Nephron progenitor cell (in vitro differentiated cells): ENCODE results near the gene ZNF839.

ENCODE experiments used
- DNase-seq: peaks from one replicate; pipeline ENCODE4 v3.0.0; 2021
- H3K27ac Mint-ChIP-seq: 2 replicates; pipeline ENCODE4 v1.8.0; 2021; ENCODE audit warnings: mild to moderate bottlenecking, moderate library complexity, mixed read lengths
- H3K27me3 Mint-ChIP-seq: 2 replicates; pipeline ENCODE4 v1.8.0; 2021; ENCODE audit warnings: mild to moderate bottlenecking, low read depth, mixed read lengths; ENCODE audit not compliant: poor library complexity
- H3K36me3 Mint-ChIP-seq: 2 replicates; pipeline ENCODE4 v1.8.0; 2021; ENCODE audit warnings: low read depth, mixed read lengths
- H3K4me1 Mint-ChIP-seq: 2 replicates; pipeline ENCODE4 v1.8.0; 2021; ENCODE audit warnings: mixed read lengths
- H3K4me3 Mint-ChIP-seq: 2 replicates; pipeline ENCODE4 v1.8.0; 2021; ENCODE audit warnings: mild to moderate bottlenecking, moderate library complexity, mixed read lengths
- H3K9me3 Mint-ChIP-seq: 2 replicates; pipeline ENCODE4 v1.8.0; 2021; ENCODE audit warnings: mild to moderate bottlenecking, moderate library complexity, mixed read lengths
- CTCF ChIP-seq: fragments of 200-600 bp; sonication (generic); IDR thresholded peaks from 2 replicates; pipeline ENCODE4 v1.5.0; 2021; ENCODE audit warnings: antibody characterized with exemption

Gene ZNF839

DNA sequence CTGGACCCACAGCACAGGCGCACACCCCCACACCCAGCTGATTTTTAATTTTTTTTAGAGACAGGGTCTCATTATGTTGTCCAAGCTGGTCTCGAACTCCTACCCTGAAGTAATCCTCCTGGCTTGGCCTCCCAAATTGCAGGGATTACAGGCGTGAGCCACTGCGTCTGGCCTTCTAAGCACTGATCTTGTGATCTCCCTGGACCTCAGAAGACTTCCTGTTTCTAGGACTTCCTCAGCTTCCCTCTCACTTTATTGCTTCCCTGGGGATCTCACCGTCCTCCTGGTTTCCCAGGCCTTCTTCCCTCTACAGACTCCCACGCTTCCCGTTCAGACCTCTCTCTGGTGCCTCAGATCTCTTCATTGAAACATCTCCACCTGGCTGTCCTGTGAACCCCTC lies 13.8 kb downstream of the ZNF839 start:
- DNase-seq, result no peak
- Mint-ChIP-seq H3K4me3 (no peak overlapping the region), H3K27me3 (no peaks in the 10 kb centered on the region), H3K9me3 (no peaks in the 10 kb centered on the region), H3K4me1 (peaks cover 5% of the 10 kb centered on the region), H3K27ac (no peak overlapping the region), H3K36me3 (peaks cover 61% of the 10 kb centered on the region)
- no peak for TF ChIP-seq CTCF

DNA sequence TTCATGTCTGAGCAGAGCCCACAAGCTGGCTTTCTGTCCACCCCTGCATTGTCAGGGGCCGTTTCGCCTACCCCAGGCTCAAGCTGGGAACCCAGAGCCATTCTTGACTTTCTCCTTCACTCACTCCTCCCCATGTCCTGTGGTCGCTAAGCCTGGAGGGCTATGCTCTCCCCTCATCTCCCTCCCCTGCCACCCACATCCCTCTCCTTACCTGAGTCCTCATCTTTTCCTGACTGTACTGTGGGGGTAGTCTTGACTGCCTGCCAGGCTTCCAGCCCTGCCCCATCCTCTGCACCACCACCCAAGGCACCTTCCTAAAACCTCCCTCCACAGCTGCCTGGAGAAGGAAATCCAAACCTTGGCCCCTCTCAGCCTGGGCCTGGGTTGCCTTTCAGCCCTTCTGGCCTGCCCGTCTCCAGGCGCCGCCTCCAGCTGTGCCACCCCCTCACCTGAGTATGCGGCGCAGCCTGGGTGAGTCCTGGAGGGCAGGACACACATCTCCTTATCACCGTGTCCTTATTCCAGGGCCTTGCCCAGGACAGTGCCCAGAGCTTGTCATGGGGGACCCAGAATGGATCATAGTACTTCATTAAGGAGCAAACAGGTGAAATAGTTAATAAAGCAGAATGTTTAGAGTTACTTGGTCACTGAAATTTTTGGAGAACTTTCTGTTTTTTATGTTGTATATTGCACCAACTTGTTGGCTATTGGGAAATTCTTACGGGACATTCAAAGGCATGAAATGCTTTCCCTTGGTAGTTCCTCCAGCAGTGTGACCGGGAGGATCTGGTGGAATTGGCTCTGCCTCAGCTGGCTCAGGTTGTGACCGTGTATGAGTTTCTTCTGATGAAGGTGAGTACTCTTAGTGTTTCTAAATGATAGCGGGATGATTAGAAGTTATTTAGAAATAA lies 14.5 kb downstream of the ZNF839 start:
- no peaks in the 10 kb centered on the region for H3K27me3 Mint-ChIP-seq
- TF ChIP-seq CTCF, result no peak
- no peak overlapping the region for H3K4me3 Mint-ChIP-seq
- no peak for DNase-seq
- H3K4me1 Mint-ChIP-seq, result peaks cover 5% of the 10 kb centered on the region
- H3K9me3 Mint-ChIP-seq, result no peaks in the 10 kb centered on the region
- no peak overlapping the region for H3K27ac Mint-ChIP-seq
- peaks cover 62% of the 10 kb centered on the region for H3K36me3 Mint-ChIP-seq

- DNase-seq, result no peak
- TF ChIP-seq CTCF, result no peak
- no peaks in the 10 kb centered on the region for H3K9me3 Mint-ChIP-seq
- H3K4me3 Mint-ChIP-seq, result no peak overlapping the region
- peaks cover 5% of the 10 kb centered on the region for H3K4me1 Mint-ChIP-seq
- H3K27ac Mint-ChIP-seq, result no peak overlapping the region
- H3K27me3 Mint-ChIP-seq, result no peaks in the 10 kb centered on the region
- peaks cover 62% of the 10 kb centered on the region for H3K36me3 Mint-ChIP-seq
Observed at GRCh38 chr14:102335163-102335562, 15.6 kb downstream of the ZNF839 start.

DNA sequence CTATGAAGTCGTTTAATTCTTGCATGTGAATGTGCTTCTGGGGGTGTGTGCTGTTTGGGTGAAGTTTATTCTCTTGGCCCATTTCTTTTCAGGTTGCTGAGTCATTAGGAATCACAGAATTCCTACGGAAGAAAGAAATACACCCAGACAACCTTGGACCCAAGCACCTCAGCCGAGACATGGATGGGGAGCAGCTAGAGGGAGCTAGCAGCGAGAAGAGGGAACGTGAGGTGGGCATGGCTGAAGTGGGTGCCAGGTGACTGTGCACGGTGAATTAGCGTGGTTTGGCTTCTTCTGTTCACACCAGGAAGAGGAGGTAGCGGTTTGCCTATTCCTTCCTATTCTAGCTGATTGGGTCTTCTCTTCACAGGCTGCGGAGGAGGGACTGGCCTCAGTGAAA lies 19.2 kb downstream of the ZNF839 start:
- Mint-ChIP-seq H3K9me3 (no peaks in the 10 kb centered on the region), H3K36me3 (peaks cover 58% of the 10 kb centered on the region), H3K27me3 (no peaks in the 10 kb centered on the region), H3K27ac (no peak overlapping the region), H3K4me1 (peaks cover under 1% of the 10 kb centered on the region), H3K4me3 (no peak overlapping the region)
- no peak for TF ChIP-seq CTCF
- DNase-seq, result no peak

DNA sequence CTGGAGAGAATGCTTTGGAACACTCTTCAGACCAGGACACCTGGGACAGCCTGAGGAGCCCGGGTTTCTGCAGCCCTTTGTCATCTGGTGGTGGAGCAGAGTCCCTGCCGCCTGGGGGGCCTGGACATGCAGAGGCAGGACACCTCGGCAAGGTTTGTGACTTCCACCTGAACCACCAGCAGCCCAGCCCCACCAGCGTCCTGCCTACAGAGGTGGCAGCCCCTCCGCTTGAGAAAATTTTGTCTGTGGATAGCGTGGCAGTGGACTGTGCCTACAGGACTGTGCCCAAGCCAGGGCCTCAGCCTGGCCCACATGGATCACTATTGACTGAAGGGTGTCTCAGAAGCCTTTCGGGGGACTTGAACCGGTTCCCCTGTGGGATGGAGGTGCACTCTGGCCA lies 22.0 kb downstream of the ZNF839 start:
- DNase-seq, result no peak

More for the DNA sequence above, 22.0 kb downstream of the ZNF839 start:
- H3K27me3 Mint-ChIP-seq, result no peaks in the 10 kb centered on the region
- H3K27ac Mint-ChIP-seq, result no peak overlapping the region
- no peaks in the 10 kb centered on the region for H3K9me3 Mint-ChIP-seq
- no peak overlapping the region for H3K4me3 Mint-ChIP-seq
- H3K36me3 Mint-ChIP-seq, result peaks cover 51% of the 10 kb centered on the region
- TF ChIP-seq CTCF, result no peak
- no peaks in the 10 kb centered on the region for H3K4me1 Mint-ChIP-seq
